ENCODE results near the gene NDUFS3.

The NDUFS3 gene

DNA sequence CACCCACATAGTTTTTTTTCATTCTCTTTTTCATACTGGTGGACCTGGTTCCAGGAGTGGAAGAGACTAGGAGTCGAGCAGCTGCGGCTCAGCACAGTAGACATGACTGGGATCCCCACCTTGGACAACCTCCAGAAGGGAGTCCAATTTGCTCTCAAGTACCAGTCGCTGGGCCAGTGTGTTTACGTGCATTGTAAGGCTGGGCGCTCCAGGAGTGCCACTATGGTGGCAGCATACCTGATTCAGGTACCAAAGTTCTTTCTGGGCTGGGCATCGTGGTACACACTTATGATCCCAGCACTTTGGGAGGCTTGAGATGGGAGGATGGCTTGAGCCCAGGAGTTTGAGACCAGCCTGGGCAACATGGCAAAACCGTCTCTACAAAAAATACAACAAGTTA is 9.2 kb upstream of the NDUFS3 start:
- TF ChIP-seq, protein P1, sequence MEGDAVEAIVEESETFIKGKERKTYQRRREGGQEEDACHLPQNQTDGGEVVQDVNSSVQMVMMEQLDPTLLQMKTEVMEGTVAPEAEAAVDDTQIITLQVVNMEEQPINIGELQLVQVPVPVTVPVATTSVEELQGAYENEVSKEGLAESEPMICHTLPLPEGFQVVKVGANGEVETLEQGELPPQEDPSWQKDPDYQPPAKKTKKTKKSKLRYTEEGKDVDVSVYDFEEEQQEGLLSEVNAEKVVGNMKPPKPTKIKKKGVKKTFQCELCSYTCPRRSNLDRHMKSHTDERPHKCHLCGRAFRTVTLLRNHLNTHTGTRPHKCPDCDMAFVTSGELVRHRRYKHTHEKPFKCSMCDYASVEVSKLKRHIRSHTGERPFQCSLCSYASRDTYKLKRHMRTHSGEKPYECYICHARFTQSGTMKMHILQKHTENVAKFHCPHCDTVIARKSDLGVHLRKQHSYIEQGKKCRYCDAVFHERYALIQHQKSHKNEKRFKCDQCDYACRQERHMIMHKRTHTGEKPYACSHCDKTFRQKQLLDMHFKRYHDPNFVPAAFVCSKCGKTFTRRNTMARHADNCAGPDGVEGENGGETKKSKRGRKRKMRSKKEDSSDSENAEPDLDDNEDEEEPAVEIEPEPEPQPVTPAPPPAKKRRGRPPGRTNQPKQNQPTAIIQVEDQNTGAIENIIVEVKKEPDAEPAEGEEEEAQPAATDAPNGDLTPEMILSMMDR (IDR thresholded peaks at IDR 0.05) = no peak

DNA sequence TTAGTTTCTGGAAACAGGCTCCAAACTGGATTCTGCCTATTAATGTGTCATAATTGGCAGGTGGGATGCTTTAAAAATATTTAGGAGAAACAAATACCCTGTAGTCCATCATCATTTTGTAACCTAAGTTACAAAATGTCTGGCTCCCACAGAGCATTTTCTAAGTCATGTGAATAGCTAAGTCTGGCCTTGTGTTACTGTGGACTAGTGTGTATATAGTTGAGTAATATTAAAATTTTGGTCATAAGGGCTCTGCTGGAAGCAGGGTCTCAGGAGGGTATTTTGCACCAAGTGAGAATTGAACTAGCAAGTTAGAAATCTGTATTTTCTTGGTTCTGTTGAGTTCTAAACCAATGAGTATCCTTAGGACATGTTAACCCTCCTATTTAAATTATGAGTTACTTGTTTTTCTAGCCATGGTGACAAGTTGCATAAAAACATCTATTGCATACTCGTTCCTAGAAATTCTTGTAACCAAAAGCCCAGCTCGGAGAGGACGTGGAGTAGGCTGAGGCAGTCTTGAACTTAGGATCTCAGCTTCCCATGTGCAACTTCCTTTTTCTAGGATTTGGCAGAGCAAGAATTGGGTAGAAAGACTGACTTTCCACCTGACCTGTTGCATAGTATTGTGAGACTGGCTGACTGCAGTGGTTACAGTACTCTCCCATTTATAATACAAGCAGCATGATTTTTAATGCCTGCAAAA is 8.1 kb upstream of the NDUFS3 start:
- TF ChIP-seq, protein P1 (IDR thresholded peaks at IDR 0.05) = no peak

DNA sequence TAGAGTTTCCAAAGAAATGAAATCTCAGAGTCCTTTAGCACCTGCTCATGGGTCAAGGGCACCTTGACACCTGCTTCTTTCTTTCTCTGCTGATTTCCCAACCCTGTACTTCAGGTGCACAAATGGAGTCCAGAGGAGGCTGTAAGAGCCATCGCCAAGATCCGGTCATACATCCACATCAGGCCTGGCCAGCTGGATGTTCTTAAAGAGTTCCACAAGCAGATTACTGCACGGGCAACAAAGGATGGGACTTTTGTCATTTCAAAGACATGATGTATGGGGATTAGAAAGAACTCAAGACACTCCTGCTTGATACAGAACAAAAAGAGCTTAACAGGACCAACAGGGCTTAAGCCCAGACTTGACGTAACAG is 7.5 kb upstream of the NDUFS3 start:
- TF ChIP-seq, protein P1 (IDR thresholded peaks at IDR 0.05) = no peak

- TF ChIP-seq, protein P1 (IDR thresholded peaks at IDR 0.05) = no peak
Measured at GRCh38 chr11:47571895-47572294, 7.0 kb upstream of the NDUFS3 start.

DNA sequence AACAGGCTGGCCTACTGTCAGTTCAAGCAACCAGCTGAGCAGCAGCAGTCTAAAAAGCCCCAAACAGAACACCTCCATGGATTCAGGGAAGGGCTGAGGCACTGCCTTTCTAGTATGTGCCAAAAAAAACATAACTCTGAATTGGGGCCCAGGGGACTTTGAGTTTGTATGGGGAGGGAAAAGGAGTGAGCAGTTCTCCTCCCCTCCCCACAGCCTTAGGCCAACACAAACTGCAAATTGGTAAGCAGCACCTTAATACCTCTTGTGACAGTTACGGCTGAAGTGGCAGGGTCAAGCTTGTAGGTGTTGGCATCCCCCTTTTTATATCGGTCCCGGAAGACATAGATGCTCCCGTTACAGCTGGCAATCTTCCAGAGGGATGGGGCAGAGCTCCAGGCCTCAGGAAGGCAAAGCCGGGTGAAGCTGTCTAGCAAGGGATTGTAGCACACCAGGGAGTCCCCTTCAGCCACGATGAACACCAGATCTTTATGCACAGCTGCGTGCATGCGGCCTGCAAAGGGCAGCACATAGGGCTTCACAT is 6.1 kb upstream of the NDUFS3 start:
- TF ChIP-seq, protein P1 (IDR thresholded peaks at IDR 0.05) = no peak

DNA sequence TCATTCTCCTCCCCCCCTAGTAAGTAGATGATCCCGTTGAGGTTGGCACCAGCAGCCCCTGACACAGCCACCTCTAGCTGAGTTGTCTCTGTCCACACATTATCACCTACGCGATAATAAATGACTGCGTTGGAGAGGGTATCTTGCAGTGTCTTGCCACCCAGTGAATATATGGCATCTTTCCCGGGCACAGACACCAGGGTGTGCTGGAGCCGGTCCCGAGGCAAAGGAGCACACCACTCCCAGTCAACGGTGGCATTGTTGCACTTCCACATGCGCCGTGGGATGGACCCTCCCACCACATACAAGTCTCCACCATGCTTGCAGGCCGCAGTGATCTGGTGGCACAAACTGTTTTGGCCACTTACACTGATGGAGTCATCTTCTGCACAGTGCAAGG is 5.6 kb upstream of the NDUFS3 start:
- TF ChIP-seq, protein P1 (IDR thresholded peaks at IDR 0.05) = no peak

DNA sequence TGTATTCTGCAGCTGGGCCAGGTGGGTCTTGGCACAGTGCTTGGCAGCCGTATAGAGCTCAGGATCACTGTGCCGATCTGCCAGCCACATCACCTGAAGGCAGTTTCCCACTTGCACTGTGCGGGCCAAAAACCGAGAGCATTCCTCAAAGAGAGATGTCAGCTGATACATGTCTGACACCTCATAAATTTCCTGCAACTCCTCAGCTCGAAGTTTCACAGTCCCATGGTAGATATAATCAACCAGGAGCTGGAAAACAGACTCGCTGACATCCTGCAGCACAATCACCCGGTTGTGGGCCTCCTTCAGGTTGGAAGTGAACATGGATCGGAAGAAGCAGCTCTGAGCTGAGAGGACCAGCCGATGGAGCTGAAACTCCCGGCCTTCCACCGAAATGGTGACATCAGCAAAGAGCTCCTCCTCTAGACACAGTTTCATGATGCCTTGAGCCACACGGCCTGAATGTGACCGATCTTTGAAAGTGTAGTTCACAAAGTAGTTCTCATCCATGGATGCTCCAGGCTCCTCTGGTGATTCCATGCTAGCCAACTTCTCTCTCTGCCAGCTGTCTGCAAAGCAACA is 1.3 kb upstream of the NDUFS3 start:
- TF ChIP-seq, protein P1 (IDR thresholded peaks at IDR 0.05) = no peak

All from LNCAP (cell line).